ENCODE data around the gene WNT11.

- TF ChIP-seq POLR2A (IDR thresholded peaks at IDR 0.05; ENCODE audit: extremely low read depth, insufficient read length) (no peak), CTCF (IDR thresholded peaks at IDR 0.05; ENCODE audit: low read depth, low read length) (no peak), MYC (IDR thresholded peaks at IDR 0.05; ENCODE audit: low read depth, low read length) (no peak)
Measured at GRCh38 chr11:76139314-76139713, 67.0 kb downstream of the WNT11 start.
